Stimulated activated CD8-positive, alpha-beta memory T cell treated with anti-CD3 and anti-CD28 coated beads, Interleukin-12 subunit alpha, Interleukin-12 subunit beta, amount 100 ng/mL, for 24 hours (primary cell): Measurements from ENCODE around the gene NRIP1.

Experiments used
- DNase-seq: peaks from one replicate; pipeline ENCODE4 v3.0.0-alpha.2; 2020; ENCODE audit errors: extremely low read depth

The NRIP1 gene

GRCh38 chr21:15063814-15064575, 805 bp downstream of the NRIP1 start:
- DNase-seq = no peak

GRCh38 chr21:15063081-15063813, 1.6 kb downstream of the NRIP1 start:
- no peak for DNase-seq

- DNase-seq = no peak
Measured at GRCh38 chr21:15062606-15062965, 2.2 kb downstream of the NRIP1 start.

- DNase-seq = no peak
Measured at GRCh38 chr21:15061747-15062605, 2.8 kb downstream of the NRIP1 start.

GRCh38 chr21:15061279-15061678, 3.5 kb downstream of the NRIP1 start:
- no peak for DNase-seq

- no peak for DNase-seq
Measured at GRCh38 chr21:15060543-15061175, 4.1 kb downstream of the NRIP1 start.

GRCh38 chr21:15059397-15059796, 5.4 kb downstream of the NRIP1 start:
- no peak for DNase-seq

- DNase-seq = no peak
Measured at GRCh38 chr21:15058854-15059263, 5.9 kb downstream of the NRIP1 start.

- DNase-seq = no peak
Measured at GRCh38 chr21:15057285-15057684, 7.5 kb downstream of the NRIP1 start.

- no peak for DNase-seq
Measured at GRCh38 chr21:15054606-15055239, 10.1 kb downstream of the NRIP1 start.

GRCh38 chr21:15054089-15054488, 10.7 kb downstream of the NRIP1 start:
- DNase-seq = no peak

GRCh38 chr21:15053500-15053899, 11.3 kb downstream of the NRIP1 start:
- DNase-seq = no peak

GRCh38 chr21:15052459-15052763, 12.4 kb downstream of the NRIP1 start:
- DNase-seq = no peak

- no peak for DNase-seq
Measured at GRCh38 chr21:15051644-15052458, 12.9 kb downstream of the NRIP1 start.

- DNase-seq = no peak
Measured at GRCh38 chr21:15050568-15051377, 14.0 kb downstream of the NRIP1 start.

- no peak for DNase-seq
Measured at GRCh38 chr21:15045017-15045416, 19.8 kb downstream of the NRIP1 start.

GRCh38 chr21:15042531-15042930, 22.3 kb downstream of the NRIP1 start:
- DNase-seq = no peak

GRCh38 chr21:15039607-15040299, 25.0 kb downstream of the NRIP1 start:
- DNase-seq = no peak

GRCh38 chr21:15037900-15038293, 26.9 kb downstream of the NRIP1 start:
- DNase-seq = no peak
